Measurements from ENCODE around the gene LRBA.

Gene LRBA

DNA sequence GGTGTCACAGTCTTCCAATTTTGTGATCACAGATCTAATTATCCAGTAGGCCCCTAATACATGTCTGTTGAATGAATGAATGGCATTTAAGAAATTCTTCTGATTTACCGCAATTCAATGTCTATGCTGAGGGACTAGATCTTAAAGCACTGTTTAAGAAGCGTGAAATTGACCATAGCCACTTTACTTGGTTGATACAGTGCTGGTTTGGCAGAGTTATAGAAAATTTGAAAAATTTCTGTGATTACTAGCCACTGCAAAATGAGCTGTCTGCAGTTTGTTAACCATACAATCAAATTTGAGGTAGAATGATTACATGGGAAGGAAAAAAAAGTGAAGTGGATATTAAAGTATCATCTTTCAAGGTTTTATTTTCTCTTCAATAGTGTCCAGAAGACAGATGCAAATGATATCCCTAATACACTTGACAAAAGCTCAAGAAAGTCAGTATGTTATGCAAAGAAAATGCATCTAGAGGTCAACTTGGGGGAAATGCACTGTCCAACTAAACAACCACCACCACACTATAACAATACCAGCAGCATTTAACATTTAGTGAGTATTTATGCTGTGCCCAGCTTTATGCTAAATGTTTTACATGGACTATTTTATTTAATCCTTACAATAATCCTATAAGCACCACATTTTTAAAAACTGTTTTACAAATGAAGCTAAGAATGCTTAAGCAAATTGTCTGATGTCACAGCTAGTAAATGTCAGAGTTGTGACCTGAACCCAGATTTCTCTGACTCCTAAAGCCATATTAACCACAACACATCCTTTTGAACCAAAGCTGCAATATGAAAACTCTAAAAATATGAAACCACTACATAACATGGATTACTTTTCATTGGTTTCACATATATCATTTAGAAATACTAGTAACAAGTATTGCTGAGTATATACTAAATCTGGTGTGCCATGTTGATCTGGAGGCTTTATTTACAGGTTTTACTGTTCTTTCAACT is 651.1 kb downstream of the LRBA start:
- FAIRE-seq (no peak), DNase-seq (ENCODE audit: insufficient read length) (no peak)
- TF ChIP-seq POLR2A (IDR thresholded peaks at IDR 0.05; ENCODE audit: low read depth, low read length) (no peak), TAF1 (IDR thresholded peaks at IDR 0.05; ENCODE audit: borderline replicate concordance, low read depth, low read length) (no peak), POLR2AphosphoS5 (IDR thresholded peaks at IDR 0.05; ENCODE audit: low read depth, low read length) (no peak)

DNA sequence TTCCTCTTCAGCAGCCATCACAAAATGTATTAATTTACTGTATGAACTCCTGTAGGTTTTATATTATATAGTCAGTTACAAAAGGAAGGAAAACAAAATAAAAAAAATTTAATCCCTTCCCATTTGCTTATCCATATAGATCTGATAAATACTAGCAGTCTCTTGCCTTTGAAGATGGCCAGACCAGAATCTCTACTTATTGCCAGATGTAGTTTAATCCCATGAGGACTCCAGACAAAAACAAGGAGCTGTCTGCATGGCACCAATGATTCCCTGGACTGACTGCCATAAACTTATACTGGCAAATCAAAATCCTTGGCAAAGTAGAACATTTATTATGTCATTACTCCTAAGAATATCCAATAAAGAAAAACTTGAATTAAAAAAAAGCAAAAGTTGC is 656.4 kb downstream of the LRBA start:
- no peak for TF ChIP-seq POLR2AphosphoS5 (IDR thresholded peaks at IDR 0.05; ENCODE audit: low read depth, low read length)
- TF ChIP-seq TAF1 (IDR thresholded peaks at IDR 0.05; ENCODE audit: borderline replicate concordance, low read depth, low read length), result no peak
- TF ChIP-seq POLR2A (IDR thresholded peaks at IDR 0.05; ENCODE audit: low read depth, low read length), result no peak
- FAIRE-seq (no peak), DNase-seq (ENCODE audit: insufficient read length) (no peak)

DNA sequence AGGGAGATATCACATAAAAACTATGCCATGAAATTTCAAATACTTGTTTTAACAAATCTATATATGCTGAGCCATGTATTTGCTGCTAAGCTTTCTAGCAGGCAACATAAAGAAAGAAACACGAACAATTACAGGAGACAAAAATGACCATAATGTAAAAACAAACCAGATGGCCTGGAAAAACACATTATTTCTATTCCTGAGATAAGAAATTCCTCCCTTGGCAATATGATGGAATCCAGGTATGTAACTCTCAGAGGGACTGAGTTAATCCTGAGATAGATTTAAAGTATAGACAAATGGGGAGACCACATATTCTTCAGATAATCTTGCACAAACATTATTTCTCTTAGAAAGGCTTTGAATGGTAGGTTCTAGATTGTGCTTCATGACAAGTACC is 657.3 kb downstream of the LRBA start:
- DNase-seq (ENCODE audit: insufficient read length) (no peak), FAIRE-seq (no peak)
- TF ChIP-seq POLR2A (IDR thresholded peaks at IDR 0.05; ENCODE audit: low read depth, low read length), result no peak
- no peak for TF ChIP-seq POLR2AphosphoS5 (IDR thresholded peaks at IDR 0.05; ENCODE audit: low read depth, low read length)

DNA sequence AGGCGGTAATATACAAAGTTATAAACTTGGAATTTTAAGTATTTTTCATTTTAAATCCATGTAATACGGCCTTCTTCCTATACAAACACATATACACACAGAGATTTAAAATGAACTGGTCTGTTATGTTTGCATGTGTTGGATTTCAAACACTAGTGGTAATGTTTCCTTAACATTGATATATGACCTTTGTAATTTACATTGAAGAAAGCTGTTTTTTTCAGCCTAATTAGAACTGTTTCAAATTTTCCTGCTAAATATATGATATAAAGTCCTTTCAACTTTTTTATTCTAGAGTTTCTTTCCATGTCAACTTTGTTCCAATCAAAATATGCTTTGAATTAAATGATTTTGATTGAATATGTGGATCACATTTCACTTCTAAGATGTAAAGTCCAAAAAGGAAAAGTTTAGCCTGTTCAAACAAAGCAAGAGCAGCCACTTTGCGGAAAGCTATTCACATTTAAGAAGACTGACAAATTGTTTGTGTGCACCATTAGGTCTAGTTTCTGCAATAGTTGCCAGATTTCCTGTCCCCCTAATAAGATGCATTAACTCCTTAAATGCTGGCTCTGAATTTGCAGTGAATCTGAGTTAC is 659.1 kb downstream of the LRBA start:
- no peak for FAIRE-seq
- TF ChIP-seq TAF1 (IDR thresholded peaks at IDR 0.05; ENCODE audit: borderline replicate concordance, low read depth, low read length) (no peak), POLR2A (IDR thresholded peaks at IDR 0.05; ENCODE audit: low read depth, low read length) (no peak), POLR2AphosphoS5 (IDR thresholded peaks at IDR 0.05; ENCODE audit: low read depth, low read length) (no peak)
- no peak for DNase-seq (ENCODE audit: insufficient read length)

DNA sequence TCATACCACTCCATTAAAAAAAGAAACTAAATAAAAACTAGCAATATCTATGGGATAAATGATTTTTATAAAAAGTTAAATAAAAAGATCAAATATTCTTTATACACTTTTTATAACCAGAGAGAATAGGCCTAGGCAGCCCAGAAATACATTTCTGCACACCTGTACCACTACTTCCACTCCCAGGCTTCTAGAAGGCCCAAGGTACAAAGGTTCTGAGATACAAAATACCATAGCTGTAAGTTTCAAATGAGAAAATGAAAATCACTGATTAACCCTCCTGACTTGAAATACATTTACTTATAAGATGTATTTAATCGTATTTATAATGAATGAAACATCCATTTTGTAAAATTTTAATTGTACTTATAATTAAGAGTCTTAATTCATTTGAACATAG is 659.7 kb downstream of the LRBA start:
- TF ChIP-seq POLR2AphosphoS5 (IDR thresholded peaks at IDR 0.05; ENCODE audit: low read depth, low read length) (no peak), TAF1 (IDR thresholded peaks at IDR 0.05; ENCODE audit: borderline replicate concordance, low read depth, low read length) (no peak), POLR2A (IDR thresholded peaks at IDR 0.05; ENCODE audit: low read depth, low read length) (no peak)
- no peak for FAIRE-seq
- DNase-seq (ENCODE audit: insufficient read length), result no peak

DNA sequence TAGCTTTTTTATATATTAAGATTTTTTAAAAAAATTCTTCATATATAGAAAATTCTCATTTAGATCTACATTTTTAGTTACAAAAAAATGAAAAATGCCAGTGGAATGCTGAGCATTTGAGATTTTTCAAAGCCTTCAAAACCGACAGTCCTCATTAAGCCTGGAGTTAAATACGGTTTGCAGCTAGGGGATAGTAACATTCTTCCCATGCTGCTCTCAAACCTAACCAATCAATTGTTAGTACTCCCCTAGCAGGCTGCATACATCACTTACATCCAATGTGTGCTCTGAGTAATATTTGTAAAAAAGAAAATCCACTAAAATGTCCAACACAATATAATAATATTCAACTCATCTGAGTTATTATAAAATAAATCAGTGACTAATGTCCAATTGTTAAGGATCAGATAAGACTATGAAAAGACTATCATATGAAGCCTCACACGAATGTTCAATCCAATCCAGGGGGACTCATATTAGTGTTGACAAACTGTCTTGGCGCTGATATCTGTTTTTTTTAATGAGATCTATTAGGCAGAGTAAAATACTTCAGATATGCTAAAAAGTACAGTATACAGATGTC is 660.8 kb downstream of the LRBA start:
- FAIRE-seq, result no peak
- TF ChIP-seq POLR2AphosphoS5 (IDR thresholded peaks at IDR 0.05; ENCODE audit: low read depth, low read length) (no peak), TAF1 (IDR thresholded peaks at IDR 0.05; ENCODE audit: borderline replicate concordance, low read depth, low read length) (no peak), POLR2A (IDR thresholded peaks at IDR 0.05; ENCODE audit: low read depth, low read length) (no peak)

DNA sequence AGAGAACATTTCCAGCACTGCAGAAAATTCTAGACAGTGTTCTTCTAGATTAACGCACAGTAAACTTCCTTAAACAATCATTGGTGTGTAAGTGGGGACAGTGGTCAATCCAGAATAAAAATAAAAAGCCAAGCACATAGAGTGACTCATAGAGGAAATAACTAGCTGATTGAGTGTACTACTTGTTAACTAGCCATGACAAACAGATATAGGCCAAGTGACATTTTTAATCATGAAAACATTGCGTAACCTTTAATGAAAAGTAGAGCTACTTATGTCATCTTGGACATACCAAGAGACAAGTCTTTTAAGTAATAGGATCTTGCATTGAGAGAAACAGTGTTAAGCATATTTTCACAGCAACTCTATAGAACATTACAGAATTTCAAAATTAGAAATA is 667.0 kb downstream of the LRBA start:
- DNase-seq (ENCODE audit: insufficient read length), result no peak
- no peak for FAIRE-seq
- TF ChIP-seq POLR2A (IDR thresholded peaks at IDR 0.05; ENCODE audit: low read depth, low read length), result no peak
- no peak for TF ChIP-seq TAF1 (IDR thresholded peaks at IDR 0.05; ENCODE audit: borderline replicate concordance, low read depth, low read length)
- no peak for TF ChIP-seq POLR2AphosphoS5 (IDR thresholded peaks at IDR 0.05; ENCODE audit: low read depth, low read length)

More for the DNA sequence above, 660.8 kb downstream of the LRBA start:
- no peak for DNase-seq (ENCODE audit: insufficient read length)

DNA sequence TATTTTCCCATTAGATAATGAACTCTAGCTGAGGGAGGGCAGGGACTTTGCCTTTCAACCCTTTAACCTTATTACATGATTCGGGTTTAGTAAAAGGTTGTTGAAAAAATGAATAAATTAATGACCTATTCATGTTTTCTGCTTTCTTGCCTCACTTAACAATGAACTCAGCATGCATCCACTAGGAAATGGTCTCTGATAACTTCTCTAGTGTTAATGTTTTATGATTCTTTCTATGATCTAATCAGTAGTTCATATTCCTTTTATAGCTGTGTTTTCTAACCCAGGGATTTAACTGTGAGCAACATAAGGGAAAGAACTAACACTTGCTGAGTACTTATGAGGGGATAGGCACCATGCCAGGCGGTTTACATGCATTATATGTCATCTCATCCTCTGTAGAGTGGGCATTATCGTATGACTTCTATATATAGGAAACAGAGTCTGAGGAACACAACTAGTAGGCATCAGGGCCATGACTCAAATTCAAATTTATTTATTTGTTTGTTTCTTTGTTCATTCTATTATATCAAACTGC is 669.8 kb downstream of the LRBA start:
- DNase-seq (ENCODE audit: insufficient read length), result no peak
- TF ChIP-seq POLR2AphosphoS5 (IDR thresholded peaks at IDR 0.05; ENCODE audit: low read depth, low read length) (no peak), POLR2A (IDR thresholded peaks at IDR 0.05; ENCODE audit: low read depth, low read length) (no peak), TAF1 (IDR thresholded peaks at IDR 0.05; ENCODE audit: borderline replicate concordance, low read depth, low read length) (no peak)
- FAIRE-seq, result no peak

DNA sequence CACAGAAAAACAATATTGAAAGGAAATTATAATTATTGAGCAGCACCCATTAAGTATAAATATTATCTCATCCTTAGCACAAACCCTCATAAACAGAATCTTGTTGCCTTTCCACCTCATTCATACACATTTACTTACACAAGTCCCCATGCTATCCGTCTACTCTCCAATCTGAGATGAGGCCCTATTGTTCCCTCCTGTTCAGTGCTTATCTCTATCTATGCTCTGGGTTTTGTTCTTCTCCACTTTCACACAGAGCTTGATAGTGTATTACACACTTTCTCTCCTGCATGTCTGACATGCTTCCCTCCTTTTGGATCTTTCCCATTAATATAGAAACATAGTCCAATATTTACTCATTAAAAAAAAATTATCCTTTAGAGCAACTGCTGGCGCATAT is 671.3 kb downstream of the LRBA start:
- TF ChIP-seq POLR2A (IDR thresholded peaks at IDR 0.05; ENCODE audit: low read depth, low read length) (no peak), TAF1 (IDR thresholded peaks at IDR 0.05; ENCODE audit: borderline replicate concordance, low read depth, low read length) (no peak), POLR2AphosphoS5 (IDR thresholded peaks at IDR 0.05; ENCODE audit: low read depth, low read length) (no peak)
- FAIRE-seq (no peak), DNase-seq (ENCODE audit: insufficient read length) (no peak)

DNA sequence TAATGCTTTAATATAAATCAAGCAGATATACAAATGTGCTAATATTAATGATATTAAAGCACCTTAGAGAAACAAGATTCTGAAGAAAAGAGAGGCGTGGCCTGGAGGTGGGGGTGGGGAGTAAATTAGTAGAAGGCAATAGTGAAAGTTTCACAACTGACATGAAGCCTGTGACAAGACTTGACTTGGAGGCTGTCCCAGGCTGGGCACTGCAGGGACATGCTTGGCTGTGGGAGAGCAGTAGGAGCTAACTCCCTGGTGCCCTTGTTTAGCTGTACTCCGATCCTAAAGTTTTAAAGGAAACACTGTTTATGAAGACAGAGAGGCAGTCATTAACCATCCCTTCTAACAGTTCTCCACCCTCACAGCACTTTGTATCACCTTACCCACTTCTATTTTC is 672.1 kb downstream of the LRBA start:
- TF ChIP-seq POLR2AphosphoS5 (IDR thresholded peaks at IDR 0.05; ENCODE audit: low read depth, low read length) (no peak), TAF1 (IDR thresholded peaks at IDR 0.05; ENCODE audit: borderline replicate concordance, low read depth, low read length) (no peak)
- DNase-seq (ENCODE audit: insufficient read length) (no peak), FAIRE-seq (no peak)

DNA sequence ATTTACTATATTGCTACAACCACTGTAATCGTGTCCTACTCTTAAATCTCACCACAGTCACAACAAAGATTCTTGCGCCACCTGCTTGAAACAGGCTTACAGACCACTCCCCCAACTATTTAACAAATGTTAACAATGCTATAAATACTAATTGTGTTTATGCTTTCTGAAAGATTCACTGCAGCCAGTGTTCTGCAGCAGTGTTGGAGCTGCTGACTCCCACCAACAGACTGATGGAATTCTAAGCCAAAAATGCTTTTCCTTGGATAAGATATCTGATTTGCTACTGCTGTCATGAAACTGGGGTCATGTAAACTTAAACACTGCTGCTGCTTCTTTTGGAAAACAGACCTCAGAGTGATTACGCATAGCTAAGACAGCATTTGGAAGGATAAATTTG is 677.4 kb downstream of the LRBA start:
- DNase-seq (ENCODE audit: insufficient read length) (no peak), FAIRE-seq (no peak)
- TF ChIP-seq TAF1 (IDR thresholded peaks at IDR 0.05; ENCODE audit: borderline replicate concordance, low read depth, low read length), result no peak
- no peak for TF ChIP-seq POLR2AphosphoS5 (IDR thresholded peaks at IDR 0.05; ENCODE audit: low read depth, low read length)
- TF ChIP-seq POLR2A (IDR thresholded peaks at IDR 0.05; ENCODE audit: low read depth, low read length), result no peak

All from GM12892 (cell line).